HG03457 (cell line): ENCODE data around the gene AGBL4.
"Not testable (repeated sequence)": the region's sequence is repeated elsewhere in the genome, so short reads cannot be mapped to it uniquely, and the experiment has no call there.

Experiments
- ATAC-seq: cut with Tn5 transposase; IDR thresholded peaks from one replicate; pipeline ENCODE4 v1.9.1; 2021; ENCODE audit warnings: moderate number of reproducible peaks; ENCODE audit not compliant: unreplicated experiment

AGBL4 gene

DNA sequence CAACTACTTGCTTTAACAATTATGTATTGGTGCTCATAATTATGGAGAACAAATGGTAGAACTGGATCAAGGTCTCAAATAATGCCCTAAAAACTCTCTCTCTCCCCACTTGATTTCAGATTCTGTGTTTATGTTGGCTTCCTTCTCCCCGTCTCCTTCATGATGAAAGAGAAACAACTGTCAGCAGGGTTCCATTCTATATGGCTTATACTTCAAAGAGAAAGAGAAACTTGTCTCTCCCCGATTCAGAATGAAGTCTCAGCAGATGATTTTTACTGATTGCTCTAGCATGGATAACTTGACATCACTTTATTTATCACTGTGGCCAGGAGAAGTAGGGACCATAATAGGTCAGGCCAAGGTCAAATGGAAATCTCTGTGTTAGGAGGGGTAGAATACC is 575.6 kb downstream of the AGBL4 start:
- ATAC-seq = no peak

DNA sequence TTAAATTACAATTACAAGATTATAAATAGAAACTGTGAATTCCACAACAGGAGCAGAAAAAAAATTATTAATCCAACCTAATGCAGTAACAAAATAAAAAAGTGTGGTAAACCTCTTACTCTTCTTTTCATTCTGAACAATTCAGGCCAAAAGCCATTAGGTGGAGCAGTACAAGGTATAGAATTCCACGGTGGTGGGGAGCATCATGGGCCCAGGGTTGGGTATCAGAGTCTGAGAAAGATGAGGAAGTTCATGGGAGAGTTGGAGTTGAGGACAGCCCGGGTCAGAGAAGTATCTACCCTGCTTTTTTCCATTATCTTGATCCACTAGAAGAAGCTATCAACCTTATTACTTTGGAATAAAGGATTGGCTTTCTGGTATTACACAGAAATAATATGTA is 586.9 kb downstream of the AGBL4 start:
- no peak for ATAC-seq

DNA sequence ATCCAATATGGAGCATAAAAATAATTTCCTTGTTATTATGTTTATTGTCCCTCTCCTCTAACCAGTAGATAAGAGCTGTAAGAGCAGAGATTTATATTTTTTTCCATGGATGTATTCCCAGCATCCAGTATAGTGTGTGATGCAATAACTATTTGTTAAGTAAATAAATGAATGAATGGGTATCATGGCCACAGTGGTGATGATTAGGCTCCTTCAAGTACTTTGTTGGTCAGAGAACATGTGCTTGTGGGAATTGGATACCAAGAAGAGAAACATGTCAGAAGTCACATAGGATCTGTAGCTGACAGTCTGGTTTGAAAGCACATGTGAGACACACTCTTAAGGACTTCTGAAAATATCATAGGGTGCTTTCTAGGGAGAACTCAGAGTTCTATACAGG is 588.5 kb downstream of the AGBL4 start:
- no peak for ATAC-seq

DNA sequence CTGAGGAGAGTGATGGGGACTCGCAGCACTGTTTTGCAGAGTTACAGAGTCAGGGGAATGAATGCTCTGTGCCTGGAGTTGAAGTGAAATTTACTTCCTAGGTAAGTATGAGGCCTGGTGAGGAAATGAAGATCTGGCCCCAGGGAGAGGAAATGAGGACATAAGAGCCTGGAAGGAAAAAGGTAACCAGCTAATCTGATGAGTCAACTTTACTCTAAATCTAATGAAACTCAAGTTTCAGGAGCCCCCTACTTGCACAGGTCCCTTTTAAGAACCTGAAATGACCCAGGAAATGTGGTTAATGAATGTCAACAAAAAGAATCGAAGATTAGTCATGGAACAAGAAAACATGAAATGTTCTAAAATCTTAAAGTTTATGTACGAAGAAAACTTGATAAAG is 599.0 kb downstream of the AGBL4 start:
- ATAC-seq = no peak

DNA sequence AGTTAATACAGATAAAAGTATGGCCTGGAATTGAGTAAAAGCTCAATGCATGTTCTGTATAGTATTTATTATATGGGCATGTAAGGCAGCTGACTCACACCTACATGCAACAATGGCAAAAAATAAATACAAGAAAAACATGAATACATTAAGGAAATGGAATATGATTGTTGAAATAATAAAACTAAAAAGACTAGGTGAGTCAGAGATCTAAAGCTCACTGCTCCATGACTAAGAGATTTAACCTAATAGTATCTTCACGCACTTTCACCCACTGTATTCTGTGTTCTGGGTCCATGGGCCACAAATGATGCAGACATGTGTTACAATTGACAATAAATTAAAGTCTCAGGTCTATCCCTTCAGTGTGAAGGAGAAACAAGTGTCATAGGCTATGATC is 607.0 kb downstream of the AGBL4 start:
- ATAC-seq = no peak

DNA sequence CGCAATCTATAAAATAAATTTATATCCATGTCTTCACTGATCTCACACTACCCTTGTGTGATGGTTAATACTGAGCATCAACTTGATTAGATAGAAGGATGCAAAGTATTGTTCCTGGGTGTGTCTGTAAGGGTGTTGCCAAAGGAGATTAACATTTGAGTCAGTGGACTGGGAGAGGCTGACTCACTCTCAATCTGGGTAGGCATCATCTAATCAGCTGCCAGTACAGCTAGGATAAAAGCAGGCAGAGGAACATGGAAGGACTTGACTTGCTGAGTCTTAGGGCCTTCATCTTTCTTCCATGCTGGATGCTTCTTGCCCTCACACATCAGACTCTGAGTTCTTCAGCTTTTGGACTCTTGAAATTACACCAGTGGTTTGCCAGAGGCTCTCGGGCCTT is 615.4 kb downstream of the AGBL4 start:
- no peak for ATAC-seq

DNA sequence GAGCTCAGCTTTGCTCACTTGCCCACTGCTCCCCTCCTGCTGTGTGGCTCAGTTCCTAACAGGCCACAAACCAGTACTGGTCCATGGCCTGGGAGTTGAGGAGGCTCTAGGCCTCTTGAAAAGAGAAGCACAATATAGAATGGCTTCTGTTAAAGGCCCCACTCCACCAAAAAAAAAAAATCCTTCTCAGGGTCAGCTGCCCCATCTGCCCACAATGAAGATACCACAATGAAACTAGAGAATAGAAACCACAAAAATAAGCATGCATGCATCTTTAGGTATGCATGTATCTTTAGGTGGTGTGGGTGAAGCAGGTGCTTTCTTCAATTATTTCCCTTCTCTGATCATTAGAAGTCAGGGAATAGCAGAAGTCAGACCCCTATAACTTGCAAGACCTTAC is 626.7 kb downstream of the AGBL4 start:
- no peak for ATAC-seq

DNA sequence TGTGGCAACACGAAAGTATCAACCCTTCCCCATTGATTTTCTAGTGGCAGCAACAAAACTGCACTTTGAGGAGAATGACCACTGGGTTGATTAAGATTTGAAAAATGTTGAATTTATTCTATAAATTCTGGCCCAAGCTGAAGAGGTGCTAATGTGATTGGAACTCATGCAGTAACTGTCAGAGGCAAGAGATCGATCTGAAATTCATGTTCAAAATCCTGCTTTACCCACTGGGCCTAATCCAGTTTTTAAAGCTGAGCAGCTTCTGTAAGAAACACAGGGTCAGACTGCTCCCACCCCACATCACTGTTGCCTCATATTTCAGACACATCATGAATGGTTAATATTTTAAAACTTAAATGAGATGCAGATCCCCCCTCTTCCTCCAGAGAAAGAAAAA is 629.6 kb downstream of the AGBL4 start:
- ATAC-seq = no peak

DNA sequence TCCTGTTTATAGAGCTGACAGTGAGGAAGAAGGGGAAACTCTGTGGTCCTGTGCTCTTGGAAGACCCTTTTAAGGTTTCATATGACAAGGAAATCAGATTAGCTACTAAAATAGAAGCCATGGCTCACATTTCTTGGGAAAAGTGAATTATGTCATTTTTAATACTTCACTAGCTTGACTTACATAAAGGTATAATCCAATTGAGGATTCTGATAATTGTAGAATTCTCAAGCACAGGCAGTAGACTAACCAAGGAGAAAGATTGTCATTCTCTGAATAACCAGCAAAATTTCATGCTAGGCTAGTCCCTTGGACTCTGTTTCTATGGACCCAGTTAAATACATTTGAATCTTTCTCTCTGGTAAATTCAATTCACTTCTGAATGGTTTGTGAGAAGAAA is 634.1 kb downstream of the AGBL4 start:
- no peak for ATAC-seq

DNA sequence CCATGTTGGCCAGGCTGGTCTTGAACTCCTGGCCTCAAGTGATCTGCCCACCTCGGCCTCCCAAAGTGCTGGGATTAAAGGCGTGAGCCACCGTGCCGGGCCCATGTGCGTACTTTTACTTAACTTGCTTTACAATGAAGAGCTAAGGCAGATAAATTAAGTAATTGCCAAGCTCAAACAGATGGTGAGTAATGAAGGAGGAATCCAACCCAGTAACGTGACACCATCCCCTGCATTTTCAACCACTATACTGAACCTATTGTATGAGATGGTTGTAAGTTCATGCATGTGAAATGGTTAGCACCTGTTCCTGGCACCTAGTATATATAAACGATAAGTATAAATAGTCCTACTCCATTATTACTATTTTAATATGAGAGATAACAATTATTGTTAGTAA is 659.1 kb downstream of the AGBL4 start:
- ATAC-seq = no peak

DNA sequence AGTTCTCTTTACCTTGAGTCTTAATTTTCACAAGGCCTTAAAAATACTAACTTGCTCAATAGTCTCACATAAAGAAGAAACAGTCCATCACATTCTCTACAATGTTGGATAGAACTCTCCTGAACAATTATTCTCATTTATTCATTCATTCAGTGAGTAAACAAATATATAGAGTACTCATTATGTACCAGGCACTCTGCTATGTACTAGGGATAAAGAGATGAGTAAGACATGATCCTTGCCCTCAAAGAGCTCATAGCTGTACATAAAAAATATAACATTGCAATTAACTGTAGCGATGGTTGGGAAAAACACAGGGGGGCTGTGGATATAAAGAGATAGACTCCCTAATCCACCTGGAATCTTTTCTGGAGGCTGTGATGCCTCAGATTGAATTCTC is 660.1 kb downstream of the AGBL4 start:
- ATAC-seq = no peak

DNA sequence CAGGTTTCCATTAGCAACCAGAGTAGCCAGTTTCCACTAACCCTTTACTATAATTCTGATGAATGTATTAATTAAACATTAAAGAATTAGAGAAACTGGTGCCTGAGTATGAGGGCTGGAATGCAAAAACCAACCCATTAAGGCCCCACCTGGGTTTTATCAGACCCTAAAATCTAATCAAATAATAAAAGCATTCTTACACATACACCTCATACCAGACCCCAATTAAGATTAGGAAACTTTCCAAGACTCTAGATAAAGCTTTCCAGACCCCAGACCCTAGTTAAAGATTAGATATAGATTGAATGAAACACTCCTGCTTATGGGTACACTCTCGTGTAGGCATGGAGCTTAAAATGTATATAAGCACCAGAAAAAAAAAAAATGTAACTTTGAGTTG is 665.7 kb downstream of the AGBL4 start:
- ATAC-seq = no peak

DNA sequence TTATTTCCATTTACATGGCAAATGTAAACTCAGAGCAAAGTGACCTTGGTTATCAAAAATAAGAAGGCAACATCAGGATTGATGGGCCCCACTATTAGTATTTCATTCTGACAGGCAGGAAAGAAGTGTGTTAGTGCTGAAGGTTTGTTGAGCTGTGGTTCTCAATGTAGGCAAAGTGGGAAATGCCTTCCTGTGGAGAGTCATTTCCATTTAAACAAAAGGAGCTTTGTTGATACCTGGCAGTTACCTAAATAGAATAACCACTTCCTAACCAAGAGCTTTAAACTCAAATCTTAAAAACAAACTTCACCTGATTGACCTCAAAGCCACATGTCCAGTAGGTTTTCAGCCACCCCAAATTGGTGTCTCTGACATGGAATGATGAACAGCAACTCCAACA is 667.2 kb downstream of the AGBL4 start:
- no peak for ATAC-seq

DNA sequence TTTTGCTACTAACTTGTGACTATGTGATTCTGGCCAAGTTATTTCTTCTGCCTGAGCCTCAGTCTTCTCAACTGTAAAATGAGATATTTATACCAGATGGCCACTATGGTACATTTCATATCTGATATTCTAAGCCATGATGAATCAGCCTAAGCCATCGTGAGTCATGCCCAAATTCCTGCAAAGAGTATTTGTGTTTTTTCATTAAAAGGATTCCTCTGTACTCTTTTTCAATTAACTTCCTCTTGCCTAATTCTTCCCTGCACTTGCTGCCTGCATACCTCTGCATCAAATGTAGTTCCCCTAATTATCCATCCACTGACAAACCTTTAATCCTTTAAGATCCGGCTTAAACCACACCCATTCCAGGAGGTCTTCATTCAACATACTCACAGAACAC is 672.0 kb downstream of the AGBL4 start:
- ATAC-seq = no peak

DNA sequence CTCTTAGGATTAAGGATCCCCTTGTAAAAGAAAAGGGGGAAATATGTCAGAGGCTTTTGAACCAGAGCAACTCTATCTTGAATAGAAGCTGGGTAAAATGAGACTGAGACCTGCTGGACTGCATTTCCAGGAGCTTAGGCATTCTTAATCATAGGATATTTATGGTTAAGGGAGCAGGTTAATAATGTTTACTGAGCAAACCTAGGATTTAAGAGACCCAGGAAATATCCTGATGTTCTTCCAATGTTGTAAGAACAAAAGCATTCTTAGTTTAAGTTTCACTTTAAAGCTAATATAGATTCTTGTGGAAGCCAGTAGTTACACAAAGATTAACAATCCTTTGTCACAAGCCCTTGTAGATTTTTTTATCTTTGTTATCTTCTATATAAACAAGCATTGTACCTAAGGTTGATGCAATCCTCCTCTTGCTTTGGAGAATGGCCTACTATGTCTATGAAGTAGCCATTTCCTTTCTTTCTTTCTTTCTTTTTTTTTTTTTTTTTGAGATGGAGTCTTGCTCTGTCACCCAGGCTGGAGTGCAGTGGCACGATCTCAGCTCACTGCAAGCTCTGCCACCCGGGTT is 676.9 kb downstream of the AGBL4 start:
- ATAC-seq = no peak

DNA sequence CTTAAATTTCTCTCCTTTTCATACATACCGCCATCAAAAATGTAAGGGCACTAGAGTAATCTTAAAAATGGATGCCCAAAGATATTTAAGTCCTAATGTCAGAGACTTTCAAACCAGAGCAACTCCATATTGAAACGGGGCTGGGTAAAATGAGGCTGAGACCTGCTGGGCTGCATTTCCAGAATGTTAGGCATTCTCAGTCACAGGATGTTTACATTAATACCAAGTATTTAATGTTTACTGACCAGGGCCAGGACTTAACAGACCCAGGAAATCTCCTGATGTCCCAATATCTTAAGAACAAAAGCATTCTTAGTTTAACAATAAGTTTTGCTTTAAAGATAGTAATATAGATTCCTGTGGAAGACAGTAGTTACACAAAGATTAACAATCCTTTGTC is 683.2 kb downstream of the AGBL4 start:
- ATAC-seq = no peak

DNA sequence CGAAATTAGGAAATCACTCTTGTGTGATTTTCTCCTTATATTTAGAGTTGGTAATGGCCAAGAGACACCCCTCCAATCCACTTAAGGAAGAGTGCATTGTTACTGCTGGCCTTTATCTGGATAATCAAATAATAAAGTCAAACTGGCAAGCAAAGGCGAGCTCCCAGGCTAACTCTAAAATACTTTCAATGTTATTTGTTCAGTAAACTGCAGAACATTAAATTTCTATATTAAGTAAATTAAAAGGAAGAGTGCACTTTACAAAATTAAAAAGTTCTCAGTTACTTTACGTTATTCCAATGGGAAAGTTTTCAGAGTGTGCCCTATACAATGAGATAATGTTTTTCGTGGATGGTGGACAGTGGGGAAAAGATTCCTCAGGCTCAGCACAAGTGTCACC is 684.7 kb downstream of the AGBL4 start:
- ATAC-seq = no peak

DNA sequence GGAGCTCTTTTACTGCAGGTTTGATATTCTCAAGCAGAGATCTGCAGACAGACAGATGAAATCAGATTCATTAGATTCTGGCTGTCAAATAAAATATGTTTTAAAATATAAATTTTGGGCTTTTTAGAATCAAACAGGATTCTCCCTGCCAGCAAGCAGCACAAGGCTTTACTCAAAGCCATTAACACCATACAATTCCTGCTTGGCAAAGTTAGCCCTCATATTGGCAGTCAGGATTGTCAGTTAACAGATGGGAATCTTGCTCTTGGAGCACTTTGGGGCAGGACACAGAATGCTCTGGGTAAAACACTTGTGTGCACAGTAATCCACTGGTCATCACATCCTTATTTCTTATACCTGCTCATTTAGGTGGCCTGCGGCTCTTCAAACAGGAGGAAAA is 686.5 kb downstream of the AGBL4 start:
- ATAC-seq = no peak

DNA sequence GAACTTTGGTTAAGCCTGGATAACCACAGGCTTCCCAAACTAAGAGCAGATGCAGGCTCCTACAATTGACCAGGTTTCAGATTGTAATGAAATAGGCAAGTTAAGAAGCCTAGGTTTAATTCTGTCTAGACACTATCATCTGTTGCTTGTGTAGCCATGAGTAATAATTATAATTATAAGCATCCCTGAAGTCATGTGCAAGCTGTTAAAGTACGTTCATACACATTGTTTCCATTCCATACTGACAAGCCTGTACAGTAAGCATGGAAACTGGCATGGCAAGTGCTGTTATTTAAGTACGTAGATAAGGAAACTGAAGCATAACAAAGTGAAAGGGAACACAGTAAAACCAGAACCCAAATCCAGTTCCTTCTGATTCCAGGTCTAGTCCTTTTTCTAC is 689.8 kb downstream of the AGBL4 start:
- ATAC-seq = no peak

DNA sequence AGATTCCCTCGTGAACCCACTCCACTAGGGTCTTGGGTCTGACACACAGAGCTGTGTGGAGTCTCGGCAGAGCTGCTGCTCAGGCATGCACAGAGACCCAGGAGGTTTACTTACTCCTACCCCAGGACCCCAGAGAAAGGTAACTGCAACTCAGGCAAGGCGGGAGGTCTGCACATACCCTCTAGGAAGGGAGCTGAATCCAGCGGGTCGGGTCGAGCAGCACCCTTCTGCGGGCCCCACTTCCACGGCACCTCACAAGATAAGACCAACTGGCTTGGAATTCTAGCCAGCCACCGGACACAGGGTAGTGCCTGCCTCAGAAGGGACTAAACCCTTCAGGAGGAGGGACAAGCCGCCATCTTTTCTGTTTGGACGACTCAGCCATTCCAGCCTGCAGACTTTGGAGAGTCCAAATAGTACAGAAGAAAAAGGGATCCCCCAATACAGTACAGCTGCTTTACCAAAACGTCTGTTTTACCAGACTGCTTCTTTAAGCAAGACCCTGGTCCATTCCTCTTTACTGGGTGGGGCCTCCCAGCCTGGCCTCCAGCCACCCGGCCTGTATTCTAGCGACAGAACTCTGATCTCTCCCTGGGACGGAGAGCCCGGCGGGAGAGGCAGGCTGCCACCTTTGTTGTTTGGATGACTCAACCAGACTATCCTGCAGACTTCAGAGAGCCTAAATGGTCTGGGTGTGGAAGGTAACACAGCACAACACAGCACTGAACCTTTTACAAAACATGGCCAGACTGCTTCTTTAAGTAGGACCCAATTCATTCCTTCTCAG is 692.5 kb downstream of the AGBL4 start:
- no peak for ATAC-seq

DNA sequence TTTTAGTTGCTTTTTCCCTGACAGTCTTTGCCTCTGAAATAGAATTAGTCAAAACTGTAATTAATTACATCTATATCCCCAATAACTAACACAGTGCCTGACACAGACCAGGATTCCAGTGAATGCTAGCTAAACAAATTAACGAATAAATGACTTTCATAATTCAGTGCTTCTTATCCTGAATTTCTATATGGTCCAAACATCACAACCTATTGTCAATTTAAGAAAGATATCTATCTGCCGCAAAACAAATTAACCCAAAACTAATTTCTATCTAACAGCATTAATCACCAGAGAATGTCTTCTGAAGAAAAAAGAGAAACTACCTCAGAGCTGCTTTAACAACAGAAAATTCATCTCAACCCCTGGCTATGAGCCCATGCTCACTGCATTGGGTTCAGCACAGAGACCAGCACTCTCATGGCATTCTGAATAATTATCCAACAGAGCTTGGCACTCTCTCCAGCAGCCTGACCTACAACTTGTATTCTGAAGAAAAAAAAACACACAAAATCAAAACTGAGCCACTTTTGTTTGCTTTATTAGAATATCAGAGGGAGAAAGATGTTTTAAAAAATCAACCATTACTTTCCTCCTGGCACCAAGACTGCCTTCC is 699.7 kb downstream of the AGBL4 start:
- ATAC-seq = no peak

DNA sequence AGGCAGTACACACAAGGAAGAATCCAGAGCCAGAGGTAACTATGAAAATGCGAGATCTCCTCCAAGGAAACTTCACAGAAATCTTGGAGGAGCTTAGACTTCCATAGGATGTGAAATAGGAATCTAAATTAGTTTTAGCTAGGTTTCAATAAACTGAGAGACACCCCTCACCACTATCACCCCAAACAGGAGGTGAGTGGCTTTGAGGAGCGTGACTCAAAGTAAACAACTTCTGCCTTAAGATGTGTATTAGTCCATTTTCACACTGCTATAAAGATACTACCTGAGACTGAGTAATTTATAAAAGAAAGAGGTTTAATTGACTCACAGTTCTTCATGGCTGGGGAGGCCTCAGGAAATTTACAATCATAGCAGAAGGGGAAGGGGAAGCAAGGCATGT is 703.3 kb downstream of the AGBL4 start:
- ATAC-seq = not testable (repeated sequence)
